ENCODE measurements around the gene INAVA. TPM values are rescaled to one million over a fixed set of nuclear protein-coding genes. Genes with fewer than 3 reads are reported as not detected.

INAVA gene
- total RNA-seq, 1 donor from 2014 or later: 42.2 TPM

GRCh38 chr1:200893411-200893901, 1.2 kb upstream of the INAVA start:
- TF ChIP-seq, protein P1, sequence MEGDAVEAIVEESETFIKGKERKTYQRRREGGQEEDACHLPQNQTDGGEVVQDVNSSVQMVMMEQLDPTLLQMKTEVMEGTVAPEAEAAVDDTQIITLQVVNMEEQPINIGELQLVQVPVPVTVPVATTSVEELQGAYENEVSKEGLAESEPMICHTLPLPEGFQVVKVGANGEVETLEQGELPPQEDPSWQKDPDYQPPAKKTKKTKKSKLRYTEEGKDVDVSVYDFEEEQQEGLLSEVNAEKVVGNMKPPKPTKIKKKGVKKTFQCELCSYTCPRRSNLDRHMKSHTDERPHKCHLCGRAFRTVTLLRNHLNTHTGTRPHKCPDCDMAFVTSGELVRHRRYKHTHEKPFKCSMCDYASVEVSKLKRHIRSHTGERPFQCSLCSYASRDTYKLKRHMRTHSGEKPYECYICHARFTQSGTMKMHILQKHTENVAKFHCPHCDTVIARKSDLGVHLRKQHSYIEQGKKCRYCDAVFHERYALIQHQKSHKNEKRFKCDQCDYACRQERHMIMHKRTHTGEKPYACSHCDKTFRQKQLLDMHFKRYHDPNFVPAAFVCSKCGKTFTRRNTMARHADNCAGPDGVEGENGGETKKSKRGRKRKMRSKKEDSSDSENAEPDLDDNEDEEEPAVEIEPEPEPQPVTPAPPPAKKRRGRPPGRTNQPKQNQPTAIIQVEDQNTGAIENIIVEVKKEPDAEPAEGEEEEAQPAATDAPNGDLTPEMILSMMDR (IDR thresholded peaks at IDR 0.05): no peak
- TF ChIP-seq POLR2A (IDR thresholded peaks at IDR 0.05) (no peak), POLR2AphosphoS5 (IDR thresholded peaks at IDR 0.05; ENCODE audit: insufficient read depth in 1 of 2, low read depth in 1 of 2) (no peak)
- Histone ChIP-seq H3K27ac (no peak overlapping the region), H3K4me1 (peaks cover 42% of the 10 kb centered on the region), H3K9me3 (no peaks in the 10 kb centered on the region), H3K4me3 (no peak overlapping the region), H3K36me3 (no peaks in the 10 kb centered on the region), H3K27me3 (no peaks in the 10 kb centered on the region)
- intact Hi-C loops (cut with DNase I): no loop called here
- no peak for DNase-seq (ENCODE audit: extremely low spot score in 2 of 2)

GRCh38 chr1:200895443-200895789, 716 bp downstream of the INAVA start:
- Histone ChIP-seq H3K4me1 (peaks cover 41% of the 10 kb centered on the region), H3K9me3 (no peaks in the 10 kb centered on the region), H3K36me3 (no peaks in the 10 kb centered on the region), H3K27ac (peak overlapping the region; percentile 72), H3K4me3 (peak overlapping the region in 1 of 2 donors; percentile 49), H3K27me3 (no peaks in the 10 kb centered on the region)
- intact Hi-C loops (cut with DNase I): no loop called here
- TF ChIP-seq POLR2AphosphoS5 (IDR thresholded peaks at IDR 0.05; ENCODE audit: insufficient read depth in 1 of 2, low read depth in 1 of 2) (no peak), POLR2A (IDR thresholded peaks at IDR 0.05) (no peak)
- TF ChIP-seq, protein P1 (IDR thresholded peaks at IDR 0.05): no peak
- DNase-seq (ENCODE audit: extremely low spot score in 2 of 2): no peak

DNA sequence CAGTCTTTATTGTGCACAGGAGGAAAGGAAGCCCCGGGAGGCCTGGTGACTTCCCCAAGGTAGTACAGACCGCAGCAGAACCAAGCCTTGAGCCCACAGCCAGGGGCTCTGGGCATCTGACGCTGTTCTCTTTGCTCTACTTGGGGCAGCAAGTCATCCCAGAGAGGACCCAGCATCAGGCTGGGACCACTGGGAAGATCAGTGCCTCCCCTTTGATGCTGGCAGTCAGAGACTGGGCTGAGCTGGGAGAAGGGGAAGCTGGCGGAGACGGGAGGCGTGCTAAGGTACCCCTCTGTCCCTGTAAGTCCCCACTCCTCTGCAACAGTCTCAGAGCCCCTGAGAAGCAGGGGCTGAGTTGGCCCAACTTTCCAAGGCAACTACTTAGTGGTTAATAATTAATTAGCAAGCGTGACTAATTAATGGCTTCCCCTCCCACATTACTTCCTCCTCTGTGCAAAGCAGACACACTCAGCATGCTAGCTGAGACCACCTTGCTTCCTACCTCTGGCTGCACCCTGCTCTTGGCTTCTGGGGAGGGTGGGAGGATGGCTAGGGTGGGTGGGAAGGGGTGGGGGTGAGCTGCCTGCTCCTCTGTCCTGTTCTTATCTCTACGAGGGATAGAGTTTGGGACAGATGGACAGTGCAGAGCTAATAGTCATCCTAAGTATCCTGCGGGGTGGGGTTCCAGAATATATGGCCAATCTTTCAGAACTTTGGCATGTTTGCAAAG, 1.3 kb downstream of the INAVA start:
- no peaks in the 10 kb centered on the region for H3K27me3 ChIP-seq
- peak overlapping the region in 1 of 2 donors; percentile 49 for H3K4me3 ChIP-seq
- intact Hi-C loops (cut with DNase I): no loop called here
- H3K9me3 ChIP-seq: no peaks in the 10 kb centered on the region
- no peaks in the 10 kb centered on the region for H3K36me3 ChIP-seq
- TF ChIP-seq, protein P1 (IDR thresholded peaks at IDR 0.05): no peak
- no peak for TF ChIP-seq POLR2A (IDR thresholded peaks at IDR 0.05)
- TF ChIP-seq POLR2AphosphoS5 (IDR thresholded peaks at IDR 0.05; ENCODE audit: insufficient read depth in 1 of 2, low read depth in 1 of 2): no peak
- peak overlapping the region; percentile 72 for H3K27ac ChIP-seq
- peaks cover 35% of the 10 kb centered on the region for H3K4me1 ChIP-seq
- DNase-seq (ENCODE audit: extremely low spot score in 2 of 2): no peak

DNA sequence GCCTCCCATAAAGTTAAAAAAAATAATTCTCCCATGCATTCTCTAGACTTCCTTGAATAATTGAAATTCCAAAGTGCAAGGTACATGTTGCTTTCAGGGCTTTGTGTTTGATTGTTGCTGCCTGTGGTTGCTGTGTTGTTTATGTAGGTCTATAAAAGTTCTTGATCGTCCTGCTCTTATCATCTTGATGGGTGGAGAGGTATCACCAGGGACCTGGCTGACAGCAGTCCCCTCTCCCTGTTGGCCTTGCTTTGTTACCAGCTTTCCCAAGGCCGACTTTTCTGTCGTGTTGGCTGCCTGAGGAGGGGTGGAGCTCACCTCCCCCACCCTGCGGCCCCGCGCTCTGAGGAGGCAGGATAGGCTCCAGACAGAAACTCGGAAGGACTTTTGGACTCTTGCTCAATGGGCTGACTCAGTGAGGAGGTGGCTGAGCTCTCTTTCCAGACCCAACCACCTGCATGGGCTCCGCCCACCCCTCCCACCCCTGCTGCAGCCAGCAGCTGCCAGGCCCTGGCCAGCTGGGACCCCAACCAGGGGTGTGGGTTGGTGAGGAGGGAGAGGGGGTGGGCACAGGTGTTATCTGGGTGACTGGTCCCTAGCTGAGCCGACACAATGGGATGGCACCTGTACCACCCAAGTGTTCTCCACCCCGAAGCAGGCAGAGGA, 2.0 kb downstream of the INAVA start:
- Histone ChIP-seq H3K4me1 (peaks cover 28% of the 10 kb centered on the region), H3K27me3 (no peaks in the 10 kb centered on the region), H3K27ac (peak overlapping the region; percentile 72), H3K36me3 (no peaks in the 10 kb centered on the region), H3K9me3 (no peaks in the 10 kb centered on the region), H3K4me3 (peak overlapping the region in 1 of 2 donors; percentile 49)
- no peak for TF ChIP-seq POLR2A (IDR thresholded peaks at IDR 0.05)
- TF ChIP-seq POLR2AphosphoS5 (IDR thresholded peaks at IDR 0.05; ENCODE audit: insufficient read depth in 1 of 2, low read depth in 1 of 2): peak; percentile 43 to 46
- intact Hi-C loops (cut with DNase I): no loop called here
- DNase-seq (ENCODE audit: extremely low spot score in 2 of 2): no peak

DNA sequence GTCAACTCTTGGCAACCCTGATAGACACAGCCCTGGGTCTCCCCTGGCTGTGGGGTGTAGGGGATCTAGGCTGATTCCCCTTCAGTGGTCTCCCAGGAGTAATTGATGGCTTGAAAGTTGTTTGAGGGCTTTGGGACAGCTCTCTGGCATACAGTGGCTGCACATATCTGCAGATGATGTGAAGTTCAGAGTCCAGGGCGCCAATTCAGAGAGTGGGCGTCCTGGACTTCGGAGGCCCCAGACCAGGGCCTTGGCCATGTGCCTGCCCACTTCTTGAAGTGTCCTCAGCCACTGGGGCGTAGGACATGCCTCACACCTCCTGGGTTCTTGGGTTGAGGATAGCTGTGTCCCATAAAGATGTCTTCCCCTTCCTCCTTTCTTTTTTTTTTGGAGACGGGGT, 2.6 kb downstream of the INAVA start:
- intact Hi-C loops (cut with DNase I): no loop called here
- Histone ChIP-seq H3K4me3 (peak overlapping the region in 1 of 2 donors; percentile 49), H3K36me3 (no peaks in the 10 kb centered on the region), H3K4me1 (peaks cover 24% of the 10 kb centered on the region), H3K9me3 (no peaks in the 10 kb centered on the region), H3K27me3 (no peaks in the 10 kb centered on the region), H3K27ac (no peak overlapping the region)
- TF ChIP-seq POLR2AphosphoS5 (IDR thresholded peaks at IDR 0.05; ENCODE audit: insufficient read depth in 1 of 2, low read depth in 1 of 2): no peak
- TF ChIP-seq, protein P1 (IDR thresholded peaks at IDR 0.05): no peak
- no peak for TF ChIP-seq POLR2A (IDR thresholded peaks at IDR 0.05)
- no peak for DNase-seq (ENCODE audit: extremely low spot score in 2 of 2)
